ENCODE results near the gene SLC10A3.
A peak's percentile ranks its signal among the peaks of the same experiment; 100 is the strongest.
"Not testable (repeated sequence)": the region's sequence is repeated elsewhere in the genome, so short reads cannot be mapped to it uniquely, and the experiment has no call there.

SLC10A3 gene

DNA sequence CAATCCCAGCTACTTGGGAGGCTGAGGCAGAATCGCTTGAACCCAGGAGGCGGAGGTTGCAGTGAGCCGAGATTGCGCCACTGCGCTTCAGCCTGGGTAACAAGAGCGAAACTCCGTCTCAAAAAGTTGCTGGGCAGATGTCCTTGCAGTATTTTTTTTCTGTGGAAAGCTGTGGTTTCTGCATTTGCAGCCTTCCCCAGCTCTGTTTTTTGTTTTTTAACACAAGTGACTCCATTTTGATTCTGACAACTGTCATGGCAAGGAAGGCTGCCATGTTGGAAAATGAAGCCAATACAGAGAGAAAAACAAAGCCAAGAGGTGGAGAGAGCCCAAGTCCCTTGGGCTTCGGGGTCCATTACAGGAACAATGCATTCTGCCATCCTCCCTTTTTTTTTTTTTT, 11.7 kb upstream of the SLC10A3 start:
- DNase-seq (ENCODE audit: low read depth), result no peak
- no peak overlapping the region for H3K4me3 ChIP-seq (ENCODE audit: low read depth, low read length)
- TF ChIP-seq, protein P1, sequence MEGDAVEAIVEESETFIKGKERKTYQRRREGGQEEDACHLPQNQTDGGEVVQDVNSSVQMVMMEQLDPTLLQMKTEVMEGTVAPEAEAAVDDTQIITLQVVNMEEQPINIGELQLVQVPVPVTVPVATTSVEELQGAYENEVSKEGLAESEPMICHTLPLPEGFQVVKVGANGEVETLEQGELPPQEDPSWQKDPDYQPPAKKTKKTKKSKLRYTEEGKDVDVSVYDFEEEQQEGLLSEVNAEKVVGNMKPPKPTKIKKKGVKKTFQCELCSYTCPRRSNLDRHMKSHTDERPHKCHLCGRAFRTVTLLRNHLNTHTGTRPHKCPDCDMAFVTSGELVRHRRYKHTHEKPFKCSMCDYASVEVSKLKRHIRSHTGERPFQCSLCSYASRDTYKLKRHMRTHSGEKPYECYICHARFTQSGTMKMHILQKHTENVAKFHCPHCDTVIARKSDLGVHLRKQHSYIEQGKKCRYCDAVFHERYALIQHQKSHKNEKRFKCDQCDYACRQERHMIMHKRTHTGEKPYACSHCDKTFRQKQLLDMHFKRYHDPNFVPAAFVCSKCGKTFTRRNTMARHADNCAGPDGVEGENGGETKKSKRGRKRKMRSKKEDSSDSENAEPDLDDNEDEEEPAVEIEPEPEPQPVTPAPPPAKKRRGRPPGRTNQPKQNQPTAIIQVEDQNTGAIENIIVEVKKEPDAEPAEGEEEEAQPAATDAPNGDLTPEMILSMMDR (conservative IDR thresholded peaks at IDR 0.05; ENCODE audit: low read depth, low read length), result no peak

DNA sequence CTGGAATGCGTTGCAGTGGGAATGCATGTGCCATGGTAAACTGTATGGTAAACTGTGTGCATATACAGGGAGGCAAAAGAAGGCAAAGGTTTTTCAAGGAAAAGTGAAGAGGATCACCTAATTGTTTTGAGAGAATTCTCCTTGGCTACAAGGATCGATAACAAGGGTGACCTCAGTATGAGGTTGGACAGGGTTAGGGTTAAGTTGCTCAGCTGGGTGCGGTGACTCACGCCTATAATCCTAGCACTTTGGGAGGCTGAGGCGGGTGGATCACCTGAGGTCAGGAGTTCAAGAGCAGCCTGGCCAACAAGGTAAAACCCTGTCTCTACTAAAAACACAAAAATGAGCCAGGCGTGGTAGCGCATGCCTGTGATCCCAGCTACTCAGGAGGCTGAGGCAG, 11.0 kb upstream of the SLC10A3 start:
- DNase-seq (ENCODE audit: low read depth), result not testable (repeated sequence)

DNA sequence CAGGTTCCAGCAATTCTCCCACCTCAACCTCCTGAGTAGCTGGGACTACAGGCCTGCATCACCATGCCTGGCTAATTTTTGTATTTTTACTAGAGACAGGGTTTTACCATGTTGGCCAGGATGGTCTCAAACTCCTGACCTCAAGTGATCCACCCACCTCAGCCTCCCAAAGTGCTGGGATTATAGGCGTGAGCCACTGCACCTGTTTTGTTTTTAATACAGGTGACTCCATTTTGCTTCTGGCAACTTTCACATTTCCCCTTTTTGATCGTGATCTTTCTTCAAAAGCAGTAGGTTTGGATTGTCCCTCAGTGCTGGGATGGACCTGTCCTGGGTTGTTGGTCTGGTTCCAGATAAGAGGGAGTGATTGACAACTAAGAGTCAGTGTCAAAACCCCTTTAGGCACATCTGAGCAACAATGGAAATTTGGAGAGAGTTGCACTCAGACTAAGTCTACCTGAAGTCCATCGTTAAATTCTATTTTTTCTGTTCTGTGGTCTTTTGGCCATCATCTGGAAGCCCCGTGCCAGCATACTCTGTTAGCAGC, 6.2 kb upstream of the SLC10A3 start:
- H3K4me3 ChIP-seq (ENCODE audit: low read depth, low read length); DNase-seq (ENCODE audit: low read depth): not testable (repeated sequence)

More for the DNA sequence above, 11.0 kb upstream of the SLC10A3 start:
- H3K4me3 ChIP-seq (ENCODE audit: low read depth, low read length), result not testable (repeated sequence)

DNA sequence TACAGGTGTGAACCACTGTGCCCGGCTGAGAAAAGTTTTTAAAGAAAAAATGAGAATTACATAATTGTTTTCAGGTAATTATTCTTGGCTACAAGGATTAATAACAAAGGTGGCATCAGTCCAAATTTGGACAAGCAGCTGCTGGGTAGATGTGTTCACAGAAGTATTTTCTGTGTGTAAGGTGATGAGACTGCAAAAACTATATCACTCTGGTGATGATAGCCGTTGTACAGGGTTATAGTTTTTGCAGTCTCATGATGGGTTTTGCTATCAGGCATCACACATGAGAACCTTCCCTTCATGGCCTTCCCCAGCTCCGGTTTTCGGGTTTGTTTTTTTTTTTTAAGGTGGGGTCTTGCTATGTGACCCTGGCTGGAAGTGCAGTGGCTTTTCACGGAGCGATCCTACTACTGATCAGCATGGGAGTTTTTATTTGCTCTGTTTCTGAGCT, 5.1 kb upstream of the SLC10A3 start:
- no peak for DNase-seq (ENCODE audit: low read depth)
- no peak overlapping the region for H3K4me3 ChIP-seq (ENCODE audit: low read depth, low read length)
- TF ChIP-seq, protein P1 (conservative IDR thresholded peaks at IDR 0.05; ENCODE audit: low read depth, low read length), result no peak

DNA sequence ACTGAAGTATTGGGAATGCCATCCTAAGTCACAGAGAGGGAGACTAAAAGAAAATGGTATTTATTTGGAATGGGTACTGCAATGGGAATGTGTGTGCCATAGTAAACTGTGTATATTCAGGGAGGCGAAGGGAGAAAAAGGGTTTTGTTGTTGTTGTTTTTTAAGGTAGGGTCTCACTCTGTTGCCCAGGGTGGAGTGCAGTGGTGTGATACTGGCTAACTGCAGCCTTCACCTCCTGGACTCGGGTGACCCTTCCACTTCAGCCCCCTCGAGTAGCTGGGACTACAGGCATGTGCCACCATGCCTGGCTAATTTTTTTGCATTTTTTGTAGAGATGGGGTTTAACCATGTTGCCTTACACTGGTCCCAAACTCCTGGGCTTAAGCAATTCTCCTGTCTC, 4.3 kb upstream of the SLC10A3 start:
- no peak for DNase-seq (ENCODE audit: low read depth)
- H3K4me3 ChIP-seq (ENCODE audit: low read depth, low read length), result no peak overlapping the region
- TF ChIP-seq, protein P1 (conservative IDR thresholded peaks at IDR 0.05; ENCODE audit: low read depth, low read length), result no peak

GRCh38 chrX:154490021-154490413, 412 bp downstream of the SLC10A3 start:
- H3K4me3 ChIP-seq (ENCODE audit: low read depth, low read length), result peak overlapping the region; percentile 61
- TF ChIP-seq, protein P1 (conservative IDR thresholded peaks at IDR 0.05; ENCODE audit: low read depth, low read length), result no peak
- DNase-seq (ENCODE audit: low read depth), result peak; percentile 38

- no peak for DNase-seq (ENCODE audit: low read depth)
- no peak overlapping the region for H3K4me3 ChIP-seq (ENCODE audit: low read depth, low read length)
- TF ChIP-seq, protein P1 (conservative IDR thresholded peaks at IDR 0.05; ENCODE audit: low read depth, low read length), result no peak
These were observed 1.2 kb downstream of the SLC10A3 start for GRCh38 chrX:154489182-154489581.

DNA sequence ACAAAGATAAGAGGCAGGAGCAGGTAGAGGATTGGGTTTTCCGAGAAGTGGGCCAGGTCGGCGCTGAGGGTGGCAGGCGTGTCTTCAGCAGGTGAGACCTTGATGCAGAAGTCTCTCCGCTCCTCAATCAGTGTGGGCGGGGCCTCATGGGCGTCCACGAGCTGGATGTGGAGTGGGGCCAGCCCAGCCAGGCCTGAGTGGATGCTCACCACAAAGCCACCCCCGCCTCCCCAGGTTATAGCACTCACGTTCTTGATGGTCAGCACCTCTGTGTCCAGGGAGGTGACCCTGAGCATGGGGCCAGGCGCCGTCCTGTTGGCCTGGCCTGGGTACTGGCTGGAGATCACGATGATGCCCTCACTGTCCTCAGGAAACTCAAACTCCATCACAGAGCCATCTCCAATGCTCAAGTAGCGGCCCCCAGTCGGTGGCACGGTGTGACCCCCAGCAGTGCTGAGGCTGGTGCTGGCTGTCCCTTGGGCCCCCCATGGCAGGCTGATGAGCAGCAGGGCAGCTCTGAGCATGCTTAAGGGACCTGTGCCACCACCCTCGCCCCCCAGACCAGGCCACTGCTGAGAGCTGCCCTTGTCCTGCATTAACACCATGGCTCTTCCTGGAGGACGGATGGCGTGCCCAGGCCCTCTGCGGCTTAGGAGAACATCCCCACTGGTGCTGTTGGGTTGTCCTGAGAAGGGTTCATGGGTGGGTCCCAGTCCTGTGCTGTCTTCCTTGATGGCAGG, 1.9 kb downstream of the SLC10A3 start:
- DNase-seq (ENCODE audit: low read depth), result no peak
- no peak overlapping the region for H3K4me3 ChIP-seq (ENCODE audit: low read depth, low read length)
- TF ChIP-seq, protein P1 (conservative IDR thresholded peaks at IDR 0.05; ENCODE audit: low read depth, low read length), result no peak

Measured in choroid plexus epithelial cell (primary cell).